Measurements from ENCODE around the gene KCNC3. TPM values are rescaled to one million over a fixed set of nuclear protein-coding genes. Genes with fewer than 3 reads are reported as not detected.

Gene KCNC3
- total and polyA plus RNA-seq, 2 of the 13 experiments (the other 11 are each of a cell fraction or from before 2014, with no cell fraction given): 0.29 to 1.7 TPM

GRCh38 chr19:50325310-50326100 lies 3.7 kb downstream of the KCNC3 start (continued):
- TF ChIP-seq ZNF709 (CRISPR knock-in tag; IDR thresholded peaks at IDR 0.05): peak; percentile 89; the same call in 1 of the 2 replicates
- peak; percentile 72; the same call in 1 of the 2 replicates for TF ChIP-seq SNAPC5 (CRISPR knock-in tag; IDR thresholded peaks at IDR 0.05; ENCODE audit: borderline replicate concordance)
- 0 out of 2 replicates have a peak, but pooled peaks have one; percentile 76 for TF ChIP-seq ZNF235 (CRISPR knock-in tag; IDR thresholded peaks at IDR 0.05; ENCODE audit: borderline replicate concordance)
- no peak for TF ChIP-seq SMARCC2 (IDR thresholded peaks at IDR 0.05)
- no peak for TF ChIP-seq BATF2 (CRISPR knock-in tag; IDR thresholded peaks at IDR 0.05)
- peak; percentile 36; the same call in 1 of the 2 replicates for TF ChIP-seq ZNF816 (CRISPR knock-in tag; IDR thresholded peaks at IDR 0.05; ENCODE audit: borderline replicate concordance)
- 0 out of 2 replicates have a peak, but pooled peaks have one; percentile 13 for TF ChIP-seq FOXP4 (CRISPR knock-in tag; IDR thresholded peaks at IDR 0.05)
- TF ChIP-seq HDAC2 (CRISPR knock-in tag; IDR thresholded peaks at IDR 0.05): no peak
- no peak for TF ChIP-seq RNF219 (CRISPR knock-in tag; IDR thresholded peaks at IDR 0.05)
- TF ChIP-seq CC2D1A (CRISPR knock-in tag; IDR thresholded peaks at IDR 0.05): no peak
- peak; percentile 83; the same call in 1 of the 2 replicates for TF ChIP-seq SMYD3 (CRISPR knock-in tag; IDR thresholded peaks at IDR 0.05)
- no peak for TF ChIP-seq ZNF512B (CRISPR knock-in tag; IDR thresholded peaks at IDR 0.05; ENCODE audit: borderline replicate concordance)
- TF ChIP-seq KLF9 (CRISPR knock-in tag; IDR thresholded peaks at IDR 0.05; ENCODE audit: low read depth): no peak; the same call in 1 of the 2 replicates
- peak; percentile 34; the same call in 1 of the 2 replicates for TF ChIP-seq UBTF (CRISPR knock-in tag; IDR thresholded peaks at IDR 0.05)
- TF ChIP-seq KDM1A (CRISPR knock-in tag; IDR thresholded peaks at IDR 0.05): no peak

All from HepG2 (cell line).